Endothelial cell of umbilical vein (primary cell): Measurements from ENCODE around the gene CMTR2. TPM values are rescaled to one million over a fixed set of nuclear protein-coding genes. Genes with fewer than 3 reads are reported as not detected.

Experiments used
- BruUV-seq: library from RNA; stranded (reverse); fragments of 400-500 nt; replicated peaks from 2 replicates; lab custom pipeline; 2021; lab: Mats Ljungman, UMichigan
- CTCF ChIA-PET: fragments of 300-600, 350-600 bp; sonication (Branson Sonifier 250); formaldehyde crosslinking; loops from one replicate; lab custom pipeline; 2021; ENCODE audit warnings: antibody characterized with exemption, inconsistent platforms; lab: Charles Lee
- POLR2A ChIA-PET: fragments of 300-600, 350-600 bp; sonication (Branson Sonifier 250); formaldehyde crosslinking; loops from one replicate; lab custom pipeline; 2021; ENCODE audit warnings: antibody characterized with exemption, inconsistent platforms; lab: Charles Lee
- DNase-seq: peaks from one replicate; pipeline ENCODE4 v3.0.0-alpha.2; 2011; ENCODE audit warnings: low read depth, low spot score
- FAIRE-seq: peaks from 2 replicates; lab custom pipeline; 2011; peaks lifted over from hg19 to GRCh38; lab: Jason Lieb, UNC
- H2AFZ ChIP-seq: 2 replicates; pipeline ENCODE4 v1.6.0; 2012; ENCODE audit warnings: low read depth, low read length, control low read depth, inconsistent platforms
- H3K27ac ChIP-seq: 2 replicates; pipeline ENCODE4 v1.5.1; 2011; ENCODE audit warnings: low read depth, mild to moderate bottlenecking, control low read depth, low read length, moderate library complexity; ENCODE audit not compliant: insufficient read depth
- H3K27me3 ChIP-seq, 2 experiments: 2 replicates each; pipeline versions ENCODE4 v1.6.0 to v1.6.1; 2011; ENCODE audit warnings: low read length in 2 of 2, mixed read lengths in 1 of 2; ENCODE audit not compliant: control insufficient read depth in 2 of 2, insufficient read depth in 2 of 2
- H3K36me3 ChIP-seq, 2 experiments: 2 replicates in 1 of 2; 3 replicates in 1 of 2; pipeline ENCODE4 v1.5.1; 2011; ENCODE audit warnings: low read length in 2 of 2, mild to moderate bottlenecking in 1 of 2, moderate library complexity in 1 of 2; ENCODE audit not compliant: control insufficient read depth in 2 of 2, insufficient read depth in 2 of 2; ENCODE audit errors: extremely low read depth in 1 of 2
- H3K4me1 ChIP-seq: 3 replicates; pipeline ENCODE4 v1.5.1; 2011; ENCODE audit warnings: mild to moderate bottlenecking, low read length; ENCODE audit not compliant: control insufficient read depth, insufficient read depth; ENCODE audit errors: extremely low read depth
- H3K4me2 ChIP-seq: 2 replicates; pipeline ENCODE4 v1.6.1; 2011; ENCODE audit warnings: low read length, control low read depth, mixed read lengths; ENCODE audit not compliant: insufficient read depth
- H3K4me3 ChIP-seq, 3 experiments: fragments of 200-600 bp in 1 of 3; sonication (generic), shearing (Covaris generic) in 1 of 3; replicated peaks in 1 of 3; 2 replicates each; pipeline ENCODE4 v1.5.1; 2011 to 2016; ENCODE audit warnings: control low read depth in 3 of 3, low read length in 3 of 3, mild to moderate bottlenecking in 2 of 3, inconsistent platforms in 1 of 3, low read depth in 1 of 3, moderate library complexity in 1 of 3; ENCODE audit not compliant: insufficient read depth in 1 of 3
- H3K79me2 ChIP-seq: 2 replicates; pipeline ENCODE4 v1.6.0; 2012; ENCODE audit warnings: low read length, inconsistent platforms; ENCODE audit not compliant: control insufficient read depth, insufficient read depth
- H3K9ac ChIP-seq: replicated peaks from 2 replicates; pipeline ENCODE3; 2011; ENCODE audit warnings: low read length, control low read depth; ENCODE audit not compliant: insufficient read depth; ENCODE audit errors: extremely low read depth
- H3K9me1 ChIP-seq: replicated peaks from 3 replicates; pipeline ENCODE4 v1.6.0; 2011; ENCODE audit warnings: mild to moderate bottlenecking, low read length; ENCODE audit not compliant: control insufficient read depth, insufficient read depth; ENCODE audit errors: extremely low read depth
- H3K9me3 ChIP-seq: replicated peaks from 2 replicates; pipeline ENCODE4 v1.5.1; 2012; ENCODE audit warnings: low read length, inconsistent platforms; ENCODE audit not compliant: control insufficient read depth, insufficient read depth
- H4K20me1 ChIP-seq: replicated peaks from 2 replicates; pipeline ENCODE3; 2011; ENCODE audit warnings: mild to moderate bottlenecking, low read length; ENCODE audit not compliant: control insufficient read depth, insufficient read depth; ENCODE audit errors: extremely low read depth
- CTCF ChIP-seq, 2 donors: IDR thresholded peaks; 1 replicate in 1 of 2; 2 replicates in 1 of 2; pipeline ENCODE4 v1.5.1; 2011; ENCODE audit warnings: low read length in 2 of 2, mild to moderate bottlenecking in 2 of 2, moderate library complexity in 2 of 2, control low read depth in 1 of 2, inconsistent platforms in 1 of 2, low read depth in 1 of 2; ENCODE audit not compliant: insufficient read depth in 1 of 2; ENCODE audit errors: extremely low read depth in 1 of 2
- EZH2 ChIP-seq: IDR thresholded peaks from 2 replicates; pipeline ENCODE4 v1.6.1; 2012; ENCODE audit warnings: borderline replicate concordance, low read depth, mild to moderate bottlenecking, moderate library complexity, low read length, inconsistent platforms; ENCODE audit not compliant: severe bottlenecking
- FOS ChIP-seq: IDR thresholded peaks from 2 replicates; pipeline ENCODE4 v1.6.1; 2011; ENCODE audit warnings: mild to moderate bottlenecking, low read length, moderate library complexity, borderline replicate concordance; ENCODE audit not compliant: insufficient read depth
- GATA2 ChIP-seq: IDR thresholded peaks from 2 replicates; pipeline ENCODE4 v1.7.0; 2011; ENCODE audit warnings: low read depth, mild to moderate bottlenecking, moderate library complexity, mixed read lengths, low read length; ENCODE audit not compliant: insufficient read length, insufficient read depth
- JUN ChIP-seq: IDR thresholded peaks from 2 replicates; pipeline ENCODE4 v1.6.1; 2011; ENCODE audit warnings: borderline replicate concordance, low read depth; ENCODE audit not compliant: insufficient read length, insufficient read depth
- POLR2A ChIP-seq: IDR thresholded peaks from 2 replicates; pipeline ENCODE4 v1.6.1; 2012; ENCODE audit warnings: low read depth, mild to moderate bottlenecking, control low read depth, low read length
- POLR2AphosphoS5 ChIP-seq: IDR thresholded peaks from 2 replicates; pipeline ENCODE4 v1.6.1; 2012; ENCODE audit warnings: low read depth, mild to moderate bottlenecking, control low read depth, low read length, moderate library complexity; ENCODE audit not compliant: insufficient read depth
- dilution Hi-C: fragments of 300-500 bp; cut with MboI; formaldehyde crosslinking; loops from one replicate; pipeline ENCODE4 v1.15.0; 2019; ENCODE audit warnings: low sequenced_read_pairs; ENCODE audit not compliant: extremely low pct_ligation_motif_present
- intact Hi-C: fragments of 100-400 bp; cut with micrococcal nuclease; formaldehyde crosslinking; loops from one replicate; pipeline ENCODE4 v1.10.0; 2022
- polyA plus RNA-seq, 4 experiments: library from polyadenylated mRNA; depleted of rRNA in 3 of 4; stranded (reverse) in 3 of 4; unstranded in 1 of 4; fragments of >200 nt; gene quantifications; 2 replicates each; pipeline versions ENCODE4 v1.2.1 to v1.2.3, GENCODE V29; 2011 to 2012; ENCODE audit warnings: missing spikeins in 1 of 4
- total RNA-seq: library from RNA; stranded (reverse); gene quantifications from 2 replicates; pipeline ENCODE4 v1.2.3, GENCODE V29; 2021

Gene CMTR2
- total and polyA plus RNA-seq, 2 donors (not counting 3 experiments of a cell fraction or from before 2014, with no cell fraction given) = 11.6 to 18.8 TPM

DNA sequence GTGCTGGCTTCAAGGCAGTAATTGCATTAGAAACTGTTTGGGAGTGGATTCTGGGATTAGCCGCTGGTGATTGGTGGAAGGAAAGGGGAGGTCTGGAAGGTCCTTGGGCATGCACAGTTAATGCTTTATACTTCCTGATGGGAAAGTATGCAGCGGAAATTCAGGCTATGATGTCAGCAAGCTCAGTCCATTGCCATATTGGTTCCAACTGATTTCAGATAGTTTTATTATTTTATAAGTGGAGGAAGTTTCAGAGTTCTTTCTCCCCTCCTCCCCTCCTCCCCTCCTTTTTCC, 8.1 kb upstream of the CMTR2 start:
- Histone ChIP-seq H3K4me1 (no peaks in the 10 kb centered on the region), H2AFZ (no peak overlapping the region), H3K9ac (no peak overlapping the region), H3K27ac (no peak overlapping the region), H4K20me1 (no peaks in the 10 kb centered on the region), H3K9me3 (no peaks in the 10 kb centered on the region), H3K79me2 (no peaks in the 10 kb centered on the region), H3K4me2 (no peak overlapping the region), H3K4me3 (no peak overlapping the region), H3K9me1 (no peaks in the 10 kb centered on the region), H3K36me3 (no peaks in the 10 kb centered on the region), H3K27me3 (peaks cover 4 to 6% of the 10 kb centered on the region in 2 experiments)
- FAIRE-seq (no peak), DNase-seq (no peak)
- intact Hi-C loops (no loop called here), dilution Hi-C loops (no loop called here)
- ChIA-PET POLR2A (no interaction called here), CTCF (interaction anchor here (3.8 kb wide), 1 partner anchor 14 kb away, joined by 28 read pairs; no protein-coding TSS in a partner anchor)
- no peak for TF ChIP-seq JUN
- TF ChIP-seq EZH2 = no peak
- TF ChIP-seq FOS = no peak
- no peak for TF ChIP-seq POLR2AphosphoS5
- no peak for TF ChIP-seq CTCF (IDR thresholded peaks at IDR 0.05; ENCODE audit: extremely low read depth in 1 of 2, insufficient read depth in 1 of 2, low read depth in 1 of 2, low read length in 2 of 2)
- TF ChIP-seq POLR2A = no peak
- TF ChIP-seq GATA2 = no peak
- BruUV-seq = no TSS peak
